Ramos (cell line): ENCODE data around the gene SLC32A1.

ENCODE experiments used
- in situ Hi-C: fragments of 300-500 bp; cut with MboI; formaldehyde crosslinking; loops from one replicate; pipeline ENCODE4 v1.14.3; 2022; ENCODE audit warnings: low sequenced_read_pairs; ENCODE audit not compliant: unreplicated experiment

Gene SLC32A1

DNA sequence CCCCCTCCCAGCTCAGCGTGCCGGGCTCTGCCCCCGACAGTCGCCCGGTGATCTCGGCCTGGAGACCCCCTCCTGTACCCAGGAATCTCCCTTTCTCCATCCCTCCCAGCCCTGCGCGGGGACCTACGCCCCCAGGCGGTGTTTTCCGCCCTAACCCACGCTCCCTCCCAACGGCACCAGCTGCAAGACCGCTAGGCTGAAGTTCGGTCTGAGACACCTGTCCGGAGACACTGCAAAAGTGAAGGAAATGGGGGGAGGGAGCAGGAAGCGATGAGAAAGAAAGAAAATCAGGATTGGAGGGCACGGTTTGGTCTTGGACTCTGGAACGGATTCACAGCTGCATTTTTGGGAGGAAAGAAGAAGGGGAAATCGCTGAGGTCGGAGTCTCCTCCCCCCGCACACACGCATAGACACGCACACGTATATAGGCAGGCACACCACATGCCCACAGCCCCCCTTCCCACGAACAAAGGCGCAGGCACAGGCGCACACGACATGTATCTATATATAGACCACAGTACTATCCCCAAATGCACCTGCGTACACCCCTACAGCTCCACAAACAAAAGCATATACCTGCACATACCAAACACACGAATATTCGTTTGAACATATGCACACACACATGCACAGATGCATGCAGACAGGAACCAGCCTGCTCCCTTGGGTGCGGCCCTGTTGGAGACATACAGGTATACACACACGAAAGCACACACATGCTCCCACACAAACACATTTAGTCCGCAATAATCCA, 1.0 kb downstream of the SLC32A1 start:
- in situ Hi-C loops, result loop anchor here (10.0 kb wide), 1 partner anchor 319 kb away; no protein-coding TSS in a partner anchor

DNA sequence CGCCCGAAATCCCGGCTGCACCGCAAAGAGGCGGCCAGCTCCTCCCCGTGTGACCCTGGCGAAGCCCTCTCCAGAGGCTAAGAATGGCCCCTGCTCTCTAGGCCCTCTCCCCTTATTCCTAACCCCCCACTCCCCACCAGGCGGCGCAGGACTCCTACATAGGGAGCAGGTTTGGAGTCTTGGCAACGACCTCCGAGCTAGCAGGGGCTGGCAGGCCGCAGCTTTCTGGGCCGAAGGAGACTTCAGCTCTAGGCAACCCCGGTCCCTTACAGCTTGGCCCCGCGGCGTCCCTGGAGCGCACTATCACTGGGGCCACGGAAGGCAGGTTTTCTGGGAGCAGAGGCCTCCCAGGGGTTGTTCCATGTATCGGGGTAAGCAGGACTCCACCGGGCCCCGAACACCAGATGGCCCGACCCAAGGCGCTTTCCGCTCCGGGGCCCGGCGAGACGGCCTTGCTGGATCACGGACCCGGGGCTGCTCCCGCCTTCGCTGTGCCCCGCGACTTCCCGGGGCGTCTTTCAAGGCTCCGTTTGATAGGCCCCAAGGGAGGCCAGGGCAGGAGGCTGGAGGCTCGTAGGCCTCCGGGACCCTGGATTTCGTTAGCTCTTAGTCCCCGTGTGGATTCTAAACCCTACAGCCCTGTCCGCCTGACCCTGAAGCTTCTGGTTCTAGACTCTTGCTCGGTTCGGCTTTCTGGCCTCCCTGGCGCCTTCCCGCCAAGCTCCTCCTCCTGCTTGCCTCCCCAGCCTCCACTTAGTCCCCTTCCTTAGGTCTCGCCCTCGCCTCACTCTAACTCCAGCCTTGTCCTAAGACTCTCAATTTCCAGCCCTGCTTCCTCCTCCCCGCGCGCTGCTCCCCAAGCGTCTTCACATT, 1.9 kb downstream of the SLC32A1 start:
- in situ Hi-C loops, result loop anchor here (10.0 kb wide), 1 partner anchor 319 kb away; no protein-coding TSS in a partner anchor

DNA sequence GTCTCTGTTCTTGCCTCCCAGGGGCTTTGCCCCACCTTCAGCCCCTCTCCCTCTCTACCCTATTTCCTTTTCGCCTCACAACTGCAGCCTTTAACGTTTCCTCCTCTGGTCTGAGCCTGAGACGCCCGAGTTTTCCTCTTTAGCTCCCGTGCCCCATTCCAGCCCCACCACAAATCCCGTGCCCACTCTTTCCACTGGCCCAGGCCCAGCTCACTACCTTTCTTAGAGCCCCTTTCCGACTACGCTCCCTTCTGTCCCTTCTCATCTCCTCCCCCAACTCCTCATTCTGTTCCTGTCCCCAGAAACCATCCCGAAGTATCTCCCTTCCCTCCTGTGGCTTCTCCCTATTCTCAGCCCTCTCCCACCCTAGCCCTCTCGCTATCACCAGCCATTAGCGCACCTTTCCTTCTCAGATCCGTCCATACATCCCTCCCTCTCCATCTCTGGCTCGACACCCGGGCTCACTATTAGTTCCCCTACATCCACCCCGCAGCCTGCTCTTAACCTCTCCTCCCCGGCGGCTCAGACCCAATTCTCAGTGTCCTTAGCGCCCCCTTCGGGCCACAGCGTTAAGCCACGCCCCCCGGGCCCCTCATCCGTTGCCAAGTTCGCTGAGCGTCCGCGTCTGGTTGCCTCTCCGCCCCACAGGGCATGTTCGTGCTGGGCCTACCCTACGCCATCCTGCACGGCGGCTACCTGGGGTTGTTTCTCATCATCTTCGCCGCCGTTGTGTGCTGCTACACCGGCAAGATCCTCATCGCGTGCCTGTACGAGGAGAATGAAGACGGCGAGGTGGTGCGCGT, 2.7 kb downstream of the SLC32A1 start:
- in situ Hi-C loops, result loop anchor here (10.0 kb wide), 1 partner anchor 318 kb away; no protein-coding TSS in a partner anchor

DNA sequence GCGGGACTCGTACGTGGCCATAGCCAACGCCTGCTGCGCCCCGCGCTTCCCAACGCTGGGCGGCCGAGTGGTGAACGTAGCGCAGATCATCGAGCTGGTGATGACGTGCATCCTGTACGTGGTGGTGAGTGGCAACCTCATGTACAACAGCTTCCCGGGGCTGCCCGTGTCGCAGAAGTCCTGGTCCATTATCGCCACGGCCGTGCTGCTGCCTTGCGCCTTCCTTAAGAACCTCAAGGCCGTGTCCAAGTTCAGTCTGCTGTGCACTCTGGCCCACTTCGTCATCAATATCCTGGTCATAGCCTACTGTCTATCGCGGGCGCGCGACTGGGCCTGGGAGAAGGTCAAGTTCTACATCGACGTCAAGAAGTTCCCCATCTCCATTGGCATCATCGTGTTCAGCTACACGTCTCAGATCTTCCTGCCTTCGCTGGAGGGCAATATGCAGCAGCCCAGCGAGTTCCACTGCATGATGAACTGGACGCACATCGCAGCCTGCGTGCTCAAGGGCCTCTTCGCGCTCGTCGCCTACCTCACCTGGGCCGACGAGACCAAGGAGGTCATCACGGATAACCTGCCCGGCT, 3.4 kb downstream of the SLC32A1 start:
- in situ Hi-C loops, result loop anchor here (10.0 kb wide), 1 partner anchor 317 kb away; no protein-coding TSS in a partner anchor

DNA sequence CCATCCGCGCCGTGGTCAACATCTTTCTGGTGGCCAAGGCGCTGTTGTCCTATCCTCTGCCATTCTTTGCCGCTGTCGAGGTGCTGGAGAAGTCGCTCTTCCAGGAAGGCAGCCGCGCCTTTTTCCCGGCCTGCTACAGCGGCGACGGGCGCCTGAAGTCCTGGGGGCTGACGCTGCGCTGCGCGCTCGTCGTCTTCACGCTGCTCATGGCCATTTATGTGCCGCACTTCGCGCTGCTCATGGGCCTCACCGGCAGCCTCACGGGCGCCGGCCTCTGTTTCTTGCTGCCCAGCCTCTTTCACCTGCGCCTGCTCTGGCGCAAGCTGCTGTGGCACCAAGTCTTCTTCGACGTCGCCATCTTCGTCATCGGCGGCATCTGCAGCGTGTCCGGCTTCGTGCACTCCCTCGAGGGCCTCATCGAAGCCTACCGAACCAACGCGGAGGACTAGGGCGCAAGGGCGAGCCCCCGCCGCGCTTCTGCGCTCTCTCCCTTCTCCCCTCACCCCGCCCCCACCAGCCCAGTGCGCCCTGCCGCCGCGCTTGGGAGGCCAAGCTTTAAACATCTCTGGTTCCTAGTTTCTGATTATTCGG, 4.0 kb downstream of the SLC32A1 start:
- in situ Hi-C loops, result loop anchor here (10.0 kb wide), 1 partner anchor 317 kb away; no protein-coding TSS in a partner anchor

DNA sequence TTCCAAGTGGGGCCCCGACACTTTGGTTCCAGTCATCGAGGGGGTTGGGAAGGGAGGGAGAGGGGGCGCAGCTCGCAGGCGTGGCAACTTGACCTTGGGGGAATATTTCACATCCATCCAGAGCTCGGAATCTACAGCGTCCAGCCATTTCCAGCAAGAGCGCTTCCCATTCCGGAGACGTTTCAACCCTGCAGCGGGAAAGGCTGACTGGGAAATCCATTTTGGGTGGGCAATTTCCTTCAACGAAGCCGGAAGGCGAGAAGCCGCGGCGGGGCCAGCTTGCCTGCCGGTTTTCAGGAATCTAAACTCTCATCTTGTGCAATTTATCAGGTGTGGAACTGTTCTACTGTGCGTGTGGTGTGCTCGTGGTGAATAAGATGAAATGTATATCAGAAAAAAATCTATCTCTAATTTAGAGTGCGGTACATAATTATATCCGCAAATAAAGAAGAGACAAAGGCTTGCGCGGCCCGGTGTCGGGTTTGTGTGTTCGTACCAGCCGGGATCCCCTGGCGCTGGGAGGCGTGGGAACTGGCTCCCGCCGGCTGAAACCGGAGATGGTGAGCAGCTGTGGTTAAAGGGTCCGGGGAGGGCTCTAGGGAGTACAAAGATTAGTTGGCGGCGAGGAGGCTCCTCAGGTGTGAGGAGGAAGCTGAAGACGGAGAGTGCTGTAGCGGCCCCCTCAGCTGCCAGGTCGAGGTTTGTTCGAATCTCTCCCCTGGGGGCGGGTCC, 4.8 kb downstream of the SLC32A1 start:
- in situ Hi-C loops, result loop anchor here (10.0 kb wide), 1 partner anchor 316 kb away; no protein-coding TSS in a partner anchor

DNA sequence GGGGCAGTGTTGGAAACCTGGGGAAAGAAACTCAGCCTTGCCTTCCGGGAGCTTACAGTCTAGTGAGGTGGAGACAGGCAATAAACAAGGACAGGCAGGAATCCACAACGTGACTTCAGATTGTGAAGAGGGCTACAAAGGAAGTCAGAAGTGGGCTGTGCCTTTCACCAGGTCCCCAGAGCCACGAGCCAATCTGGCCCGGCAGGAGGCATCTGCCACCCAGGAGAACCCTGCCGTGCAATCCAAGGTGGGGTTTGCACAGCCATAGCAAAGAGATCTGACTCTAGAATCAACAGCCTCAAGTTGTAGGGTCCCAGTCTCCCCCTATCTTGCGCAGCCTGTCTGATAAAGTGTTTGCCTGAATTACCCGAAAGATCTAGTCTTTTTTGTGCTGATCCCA, 5.5 kb downstream of the SLC32A1 start:
- in situ Hi-C loops, result loop anchor here (10.0 kb wide), 1 partner anchor 315 kb away; no protein-coding TSS in a partner anchor

DNA sequence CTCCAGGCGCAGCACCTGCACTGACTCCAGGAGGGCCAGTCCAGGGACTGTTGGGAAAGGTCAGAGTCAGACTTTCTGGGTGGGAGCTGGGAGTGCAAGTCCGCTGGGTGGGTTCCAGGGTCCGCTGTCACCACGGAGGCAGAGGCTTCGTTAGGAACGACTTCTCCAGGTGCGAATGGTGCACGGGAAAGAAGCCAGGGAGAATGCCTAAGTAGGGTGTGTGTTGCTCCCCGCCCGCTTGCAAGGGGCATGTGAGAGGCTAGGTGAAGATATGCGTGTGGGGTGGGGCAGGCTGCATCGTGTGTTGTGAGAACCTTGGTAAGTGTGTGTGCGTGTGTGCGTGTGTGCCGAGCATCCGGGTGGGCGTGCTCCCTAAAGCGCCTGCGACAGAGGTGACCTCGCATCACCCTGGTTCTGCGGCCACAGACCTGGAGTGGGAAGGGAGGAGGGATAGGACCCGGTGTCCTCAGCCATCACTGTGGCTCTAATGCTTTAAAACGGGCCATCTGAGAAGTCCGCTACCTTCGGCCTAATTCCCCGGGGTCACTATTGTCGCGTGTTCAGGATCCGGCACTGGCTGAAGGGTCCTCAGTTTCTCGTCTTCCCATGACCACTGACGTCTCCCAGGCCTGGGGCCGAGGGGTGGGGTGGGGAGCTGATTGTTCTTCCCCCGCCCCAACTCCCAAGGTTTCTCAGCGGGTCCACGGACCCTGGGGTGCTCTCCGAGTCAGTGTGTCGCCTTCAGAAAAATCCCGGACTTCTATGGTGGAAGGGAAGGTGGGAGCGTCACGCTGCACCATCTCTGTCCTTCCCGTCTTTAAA, 6.1 kb downstream of the SLC32A1 start:
- in situ Hi-C loops, result no loop called here

DNA sequence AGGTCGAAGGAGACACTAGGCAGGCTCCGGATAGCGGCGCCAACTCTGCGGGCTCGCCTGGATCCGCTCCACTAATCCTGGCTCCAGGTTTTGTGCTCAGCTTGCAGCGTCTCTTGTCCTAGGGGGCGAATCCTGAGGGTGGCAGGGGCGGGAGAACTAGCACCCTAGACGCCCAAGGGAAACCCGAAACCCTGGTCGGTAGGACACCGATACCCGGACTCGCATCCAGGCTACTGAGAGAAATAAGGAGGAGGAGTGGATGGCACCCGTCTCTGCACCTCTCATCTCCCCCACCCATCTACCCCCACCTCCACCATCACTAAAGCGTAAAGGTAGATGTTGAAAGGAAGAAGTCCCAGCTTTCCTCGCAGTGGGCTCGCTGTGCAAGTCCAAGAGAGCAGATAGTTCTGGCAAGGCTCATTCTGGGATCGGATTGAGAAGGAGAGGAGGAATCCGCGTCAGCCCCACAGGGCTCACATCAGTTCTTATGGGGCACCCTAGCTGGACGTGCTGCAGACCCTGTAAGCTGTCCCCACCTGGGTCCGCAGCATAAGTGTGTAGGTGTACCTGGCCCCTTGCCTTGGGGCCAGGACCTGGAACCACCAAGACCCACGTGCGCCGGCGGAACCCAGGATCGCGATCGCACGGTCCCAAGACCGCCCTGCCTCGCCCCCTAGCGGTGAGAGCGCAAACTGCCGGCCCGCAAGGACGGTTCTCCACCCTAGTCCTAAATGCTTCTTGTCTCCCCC, 6.9 kb downstream of the SLC32A1 start:
- in situ Hi-C loops, result no loop called here

DNA sequence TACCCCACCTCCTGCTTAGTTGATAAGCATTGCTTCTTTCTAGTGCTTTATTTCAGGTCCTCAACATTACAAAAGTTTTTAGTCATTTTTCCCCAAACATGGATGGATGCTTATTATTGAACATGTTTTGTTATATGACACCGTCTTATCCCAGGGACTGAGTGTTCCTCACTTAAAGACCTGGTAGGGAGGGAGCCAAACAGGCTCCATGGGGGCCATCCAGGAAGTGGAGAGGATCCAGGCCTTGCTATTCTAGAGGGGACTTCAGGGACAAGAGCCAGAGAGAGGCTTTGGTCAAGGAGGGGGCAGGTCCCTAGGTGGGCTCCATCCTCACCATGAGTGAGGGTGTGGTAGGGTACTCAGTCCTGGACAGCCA, 7.4 kb downstream of the SLC32A1 start:
- in situ Hi-C loops, result no loop called here

DNA sequence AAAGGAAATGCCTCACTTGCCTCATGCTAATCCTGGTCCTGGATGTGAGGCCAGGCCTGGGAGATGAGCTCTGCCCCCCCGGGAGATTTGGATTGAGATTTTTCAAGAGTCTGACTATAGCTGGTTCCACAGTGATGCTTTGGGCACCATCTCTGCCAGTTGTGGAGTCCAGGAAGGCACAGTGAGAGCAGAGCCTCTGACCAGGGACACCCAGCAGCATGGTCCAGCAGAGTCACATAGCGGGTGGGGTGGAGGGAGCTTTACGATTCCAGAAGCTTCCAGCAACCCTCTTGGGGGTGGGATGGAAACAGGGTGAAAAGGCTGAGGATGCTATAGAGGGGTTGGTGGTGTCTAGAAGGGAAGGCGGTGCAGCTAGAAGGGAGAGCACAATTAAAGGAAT, 8.7 kb downstream of the SLC32A1 start:
- in situ Hi-C loops, result no loop called here

DNA sequence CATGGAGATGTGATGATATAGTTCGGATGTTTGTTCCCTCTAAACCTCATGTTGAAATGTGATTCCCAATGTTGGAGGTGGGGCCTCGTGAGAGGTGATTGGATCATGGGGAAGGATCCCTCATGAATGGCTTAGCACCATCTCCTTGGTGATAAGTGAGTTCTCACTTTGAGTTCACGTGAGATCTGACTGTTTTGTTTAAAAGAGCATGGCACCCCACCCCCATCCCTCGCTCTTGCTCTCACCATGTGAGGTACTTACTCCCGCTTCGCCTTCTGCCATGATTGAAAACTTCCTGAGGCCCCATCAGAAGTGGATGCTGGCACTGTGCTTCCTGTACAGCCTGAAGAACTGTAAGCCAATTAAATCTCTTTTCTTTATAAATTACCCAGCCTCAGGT, 10.9 kb downstream of the SLC32A1 start:
- in situ Hi-C loops, result no loop called here

DNA sequence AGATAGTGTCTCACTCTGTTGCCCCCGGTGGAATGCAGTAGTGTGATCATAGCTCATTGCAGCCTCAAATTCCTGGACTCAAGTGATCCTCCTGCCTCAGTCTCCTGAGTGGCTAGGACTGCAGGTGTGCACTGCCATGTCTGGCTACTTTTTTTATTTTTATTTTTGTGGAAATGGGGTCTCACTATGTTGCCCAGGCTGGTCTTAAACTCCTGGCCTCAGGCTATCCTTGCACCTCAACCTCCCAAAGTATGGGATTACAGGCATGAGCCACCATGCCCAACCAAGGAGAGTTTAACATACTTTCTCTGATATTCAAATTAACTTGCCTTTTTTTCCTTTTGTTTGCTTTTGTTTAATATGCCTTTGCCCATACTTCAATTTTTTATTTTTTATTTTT, 13.6 kb downstream of the SLC32A1 start:
- in situ Hi-C loops, result no loop called here

DNA sequence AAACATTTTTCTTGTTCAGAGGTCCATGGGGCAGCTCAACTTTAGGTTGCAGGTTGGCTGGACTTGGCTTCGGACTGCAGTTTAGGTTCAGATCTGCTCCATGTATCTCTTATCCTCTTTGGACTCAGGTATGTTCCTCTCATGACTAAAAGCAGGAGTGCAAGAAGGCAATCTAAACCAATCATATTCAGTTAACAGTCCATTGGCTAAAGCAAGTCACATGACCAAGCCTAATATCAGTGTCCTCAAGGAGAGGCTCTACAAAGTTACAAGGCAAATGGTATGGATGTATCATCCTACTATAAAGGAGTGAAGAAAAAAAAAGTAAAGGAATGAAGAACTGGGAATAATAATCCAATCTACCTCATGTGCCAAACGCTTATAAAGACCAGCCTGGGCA, 21.5 kb downstream of the SLC32A1 start:
- in situ Hi-C loops, result no loop called here

DNA sequence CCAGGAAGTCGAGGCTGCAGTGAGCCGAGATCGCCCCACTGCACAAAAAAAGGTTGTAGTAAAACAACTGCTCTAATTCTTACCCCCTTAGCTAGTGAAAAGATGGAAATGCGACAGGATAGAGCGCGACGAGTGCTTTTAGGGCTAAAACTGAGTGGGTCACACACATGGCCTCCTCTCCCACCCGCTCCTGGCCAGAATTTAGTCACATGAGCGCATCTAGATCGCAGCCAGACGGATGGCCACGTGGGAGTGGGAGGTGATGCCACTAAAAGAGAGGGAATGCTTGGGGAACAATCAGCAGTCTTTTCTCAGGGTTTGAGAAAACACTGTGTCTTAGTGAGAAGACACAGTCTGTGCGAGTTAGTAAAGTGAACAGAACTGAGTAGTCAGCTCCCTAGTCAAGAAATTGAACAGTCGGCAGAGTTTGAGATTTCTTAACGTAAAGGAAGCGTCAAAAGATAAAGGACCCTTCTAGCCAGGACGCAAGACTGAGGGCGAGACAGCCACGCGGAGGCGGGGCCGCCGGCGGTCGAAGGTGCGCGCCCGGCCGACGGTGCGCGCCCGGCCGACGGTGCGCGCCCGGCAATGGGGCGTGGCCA, 23.3 kb downstream of the SLC32A1 start:
- in situ Hi-C loops, result no loop called here

DNA sequence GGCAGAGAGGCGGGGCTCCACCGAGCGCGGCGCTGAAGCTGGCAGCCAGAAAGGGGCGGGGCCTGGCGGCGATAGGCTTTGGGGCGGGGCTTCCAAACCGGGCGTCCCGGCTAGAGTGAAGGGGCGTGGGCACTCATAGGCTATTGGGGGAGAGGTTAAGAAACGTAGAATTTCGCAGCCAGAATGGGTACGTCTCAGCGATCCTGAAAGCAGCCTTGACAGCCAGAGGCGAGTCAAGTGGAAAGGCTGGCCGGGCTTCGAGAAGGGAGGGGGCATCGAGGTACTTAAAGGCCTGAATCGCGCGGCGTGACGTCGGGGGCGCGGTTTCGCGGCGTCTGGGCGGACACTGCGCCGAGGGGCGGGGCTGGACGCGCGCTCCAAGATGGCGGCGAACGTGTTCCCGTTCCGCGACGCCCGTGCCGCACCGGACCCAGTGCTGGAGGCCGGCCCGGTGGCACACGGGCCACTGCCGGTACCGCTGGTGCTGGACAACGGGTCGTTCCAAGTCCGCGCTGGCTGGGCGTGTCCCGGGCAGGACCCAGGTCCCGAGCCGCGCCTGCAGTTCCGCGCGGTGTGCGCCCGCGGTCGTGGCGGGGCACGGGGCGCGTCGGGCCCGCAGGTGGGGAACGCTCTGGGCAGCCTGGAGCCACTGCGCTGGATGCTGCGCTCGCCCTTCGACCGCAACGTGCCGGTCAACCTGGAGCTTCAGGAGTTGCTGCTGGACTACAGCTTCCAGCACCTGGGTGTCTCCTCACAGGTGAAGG, 24.0 kb downstream of the SLC32A1 start, which contains the start of gene ACTR5:
TSS of gene ACTR5 (plus strand) at position 364 of the 764 bp plus-strand sequence. CDS start at position 383, 19 bp downstream.
- in situ Hi-C loops, result no loop called here
